Activated naive CD4-positive, alpha-beta T cell (primary cell): ENCODE measurements around the gene FOXL3.
"Not testable (repeated sequence)": the region's sequence is repeated elsewhere in the genome, so short reads cannot be mapped to it uniquely, and the experiment has no call there.

ENCODE experiments used
- DNase-seq, 4 experiments: peaks; one replicate each; lab custom pipeline; 2025; lab: John Stamatoyannopoulos, UW

The FOXL3 gene

GRCh38 chr7:289209-289755 is 688 bp upstream of the FOXL3 start:
- no peak for DNase-seq

- no peak for DNase-seq
Observed at GRCh38 chr7:290554-291372, 793 bp downstream of the FOXL3 start.

GRCh38 chr7:291373-292092 is 1.6 kb downstream of the FOXL3 start:
- DNase-seq = no peak

- DNase-seq = no peak
Observed at GRCh38 chr7:292226-292625, 2.3 kb downstream of the FOXL3 start.

- DNase-seq = no peak
Observed at GRCh38 chr7:292826-293225, 2.9 kb downstream of the FOXL3 start.

- DNase-seq = no peak
Observed at GRCh38 chr7:293681-294439, 3.9 kb downstream of the FOXL3 start.

GRCh38 chr7:294440-295154 is 4.6 kb downstream of the FOXL3 start:
- DNase-seq = no peak

GRCh38 chr7:295155-296154 is 5.5 kb downstream of the FOXL3 start:
- no peak for DNase-seq

- no peak for DNase-seq
Observed at GRCh38 chr7:296373-296945, 6.5 kb downstream of the FOXL3 start.

- not testable (repeated sequence) for DNase-seq
Observed at GRCh38 chr7:297141-297540, 7.2 kb downstream of the FOXL3 start.

GRCh38 chr7:297611-298374 is 7.8 kb downstream of the FOXL3 start:
- DNase-seq = no peak

- no peak for DNase-seq
Observed at GRCh38 chr7:298375-298702, 8.4 kb downstream of the FOXL3 start.

GRCh38 chr7:298743-299142 is 8.8 kb downstream of the FOXL3 start:
- DNase-seq = no peak

GRCh38 chr7:299169-299568 is 9.2 kb downstream of the FOXL3 start:
- no peak for DNase-seq

- no peak for DNase-seq
Observed at GRCh38 chr7:299628-300027, 9.7 kb downstream of the FOXL3 start.

- DNase-seq = no peak
Observed at GRCh38 chr7:300048-300447, 10.1 kb downstream of the FOXL3 start.

GRCh38 chr7:300546-301290 is 10.7 kb downstream of the FOXL3 start:
- DNase-seq = no peak

GRCh38 chr7:301291-302053 is 11.5 kb downstream of the FOXL3 start:
- DNase-seq = no peak
